MCF 10A (cell line): ENCODE measurements around the gene CALD1. TPM values are rescaled to one million over a fixed set of nuclear protein-coding genes. Genes with fewer than 3 reads are reported as not detected.

Source experiments
- BruUV-seq: library from RNA; stranded (reverse); fragments of 400-500 nt; replicated peaks from 2 replicates; lab custom pipeline; 2021; lab: Mats Ljungman, UMichigan
- CTCF ChIA-PET: fragments of 300-600 bp; sonication (Branson Sonifier 250); formaldehyde crosslinking; extraction: SDS; loops from one replicate; lab custom pipeline; 2021; ENCODE audit warnings: antibody characterized with exemption, inconsistent platforms; lab: Yijun Ruan, JAX
- POLR2A ChIA-PET: fragments of 300-600, 350-650 bp; sonication (Branson Sonifier 250); formaldehyde crosslinking; extraction: SDS; loops from one replicate; lab custom pipeline; 2020; ENCODE audit warnings: antibody characterized with exemption, inconsistent platforms; lab: Yijun Ruan, JAX
- DNase-seq: peaks from one replicate; pipeline ENCODE4 v3.0.0-alpha.2; 2018; ENCODE audit not compliant: unreplicated experiment
- H3K27ac Mint-ChIP-seq: one replicate; pipeline ENCODE4 v1.8.0; 2022; ENCODE audit warnings: mild to moderate bottlenecking, low read depth, mixed read lengths; ENCODE audit not compliant: unreplicated experiment
- H3K27me3 Mint-ChIP-seq: one replicate; pipeline ENCODE4 v1.8.0; 2022; ENCODE audit warnings: mixed read lengths; ENCODE audit not compliant: insufficient read depth, unreplicated experiment
- H3K36me3 Mint-ChIP-seq: one replicate; pipeline ENCODE4 v1.8.0; 2022; ENCODE audit warnings: mild to moderate bottlenecking, moderate library complexity, mixed read lengths; ENCODE audit not compliant: insufficient read depth, unreplicated experiment
- H3K4me1 Mint-ChIP-seq: one replicate; pipeline ENCODE4 v1.8.0; 2022; ENCODE audit warnings: mixed read lengths; ENCODE audit not compliant: insufficient read depth, unreplicated experiment
- H3K4me3 Mint-ChIP-seq: one replicate; pipeline ENCODE4 v1.8.0; 2022; ENCODE audit warnings: mild to moderate bottlenecking, moderate library complexity, mixed read lengths; ENCODE audit not compliant: unreplicated experiment
- H3K9me3 Mint-ChIP-seq: one replicate; pipeline ENCODE4 v1.8.0; 2022; ENCODE audit warnings: mixed read lengths; ENCODE audit not compliant: unreplicated experiment
- CTCF ChIP-seq: fragments of 200-600 bp; IDR thresholded peaks from one replicate; pipeline ENCODE4 v1.8.0; 2022; ENCODE audit warnings: antibody characterized with exemption, mild to moderate bottlenecking; ENCODE audit not compliant: unreplicated experiment
- intact Hi-C: fragments of 100-400 bp; cut with micrococcal nuclease; formaldehyde crosslinking; loops from 2 replicates; pipeline ENCODE4 v1.14.1; 2022
- total RNA-seq: library from RNA; stranded (reverse); gene quantifications from 2 replicates; pipeline ENCODE4 v1.2.3, GENCODE V29; 2022

Gene CALD1
- total RNA-seq, 1 experiment from 2014 or later = 183 TPM

GRCh38 chr7:134747326-134747725 is 32.1 kb upstream of the CALD1 start:
- peaks cover 7% of the 10 kb centered on the region for H3K9me3 Mint-ChIP-seq
- intact Hi-C loops = no loop called here
- no peaks in the 10 kb centered on the region for H3K36me3 Mint-ChIP-seq
- DNase-seq = no peak
- BruUV-seq = no TSS peak
- no peak overlapping the region for H3K27ac Mint-ChIP-seq
- no peaks in the 10 kb centered on the region for H3K27me3 Mint-ChIP-seq
- no peak overlapping the region for H3K4me3 Mint-ChIP-seq
- TF ChIP-seq CTCF = no peak
- H3K4me1 Mint-ChIP-seq = peaks cover 14% of the 10 kb centered on the region
- ChIA-PET POLR2A (no interaction called here), CTCF (interaction anchor here (1.6 kb wide), 1 partner anchor 23 kb away, joined by 3 read pairs; no protein-coding TSS in a partner anchor)

GRCh38 chr7:134750083-134751062 is 29.1 kb upstream of the CALD1 start:
- ChIA-PET POLR2A (interaction anchor here (0.7 kb wide), 1 partner anchor 142 kb away, joined by 3 read pairs; no protein-coding TSS in a partner anchor), CTCF (interaction anchor here (0.6 to 1.4 kb wide), 8 partner anchors 10 to 317 kb away, joined by 3 to 6 read pairs (median 3); no protein-coding TSS in a partner anchor)
- H3K9me3 Mint-ChIP-seq = peaks cover 7% of the 10 kb centered on the region
- no peak overlapping the region for H3K27ac Mint-ChIP-seq
- H3K36me3 Mint-ChIP-seq = no peaks in the 10 kb centered on the region
- no peak overlapping the region for H3K4me3 Mint-ChIP-seq
- intact Hi-C loops = no loop called here
- DNase-seq = peak; percentile 58
- peak; percentile 64 for TF ChIP-seq CTCF
- no TSS peak for BruUV-seq
- no peaks in the 10 kb centered on the region for H3K27me3 Mint-ChIP-seq
- H3K4me1 Mint-ChIP-seq = peaks cover 9% of the 10 kb centered on the region

GRCh38 chr7:134752006-134752760 is 27.3 kb upstream of the CALD1 start:
- Mint-ChIP-seq H3K36me3 (no peaks in the 10 kb centered on the region), H3K27ac (no peak overlapping the region), H3K4me3 (no peak overlapping the region), H3K9me3 (peaks cover 7% of the 10 kb centered on the region), H3K4me1 (peaks cover 9% of the 10 kb centered on the region), H3K27me3 (no peaks in the 10 kb centered on the region)
- intact Hi-C loops = no loop called here
- POLR2A ChIA-PET = interaction anchor here (0.7 to 0.9 kb wide), 3 partner anchors 21 to 446 kb away, joined by 3 to 6 read pairs (median 3); no protein-coding TSS in a partner anchor
- no TSS peak for BruUV-seq
- peak; percentile 63 for DNase-seq
- TF ChIP-seq CTCF = no peak
- CTCF ChIA-PET = interaction anchor here (0.6 to 1.7 kb wide), 7 partner anchors 9 to 137 kb away, joined by 3 to 9 read pairs (median 3); no protein-coding TSS in a partner anchor
